DMS53 treated with DMSO at 0.1 percent for 48 hours (cell line): Measurements from ENCODE around the gene RNF4.
"Not testable (repeated sequence)": the region's sequence is repeated elsewhere in the genome, so short reads cannot be mapped to it uniquely, and the experiment has no call there.

ENCODE experiments used
- DNase-seq: peaks from one replicate; lab custom pipeline; 2025; ENCODE audit not compliant: unreplicated experiment; lab: John Stamatoyannopoulos, UW

Gene RNF4

GRCh38 chr4:2468456-2469191 lies at the start of gene RNF4:
TSS of gene RNF4 (plus strand) at chr4:2469106. CDS start at chr4:2490494, 21,388 bp downstream.
- peak; percentile 99 for DNase-seq

GRCh38 chr4:2419814-2420213 lies 49.1 kb upstream of the RNF4 start:
- no peak for DNase-seq

GRCh38 chr4:2421928-2422327 lies 47.0 kb upstream of the RNF4 start:
- no peak for DNase-seq

- no peak for DNase-seq
These were observed 45.8 kb upstream of the RNF4 start for GRCh38 chr4:2423066-2423465.

GRCh38 chr4:2423695-2424094 lies 45.2 kb upstream of the RNF4 start:
- DNase-seq = no peak

- DNase-seq = no peak
These were observed 44.3 kb upstream of the RNF4 start for GRCh38 chr4:2424581-2424980.

- no peak for DNase-seq
These were observed 43.4 kb upstream of the RNF4 start for GRCh38 chr4:2425386-2426068.

GRCh38 chr4:2426069-2426397 lies 42.9 kb upstream of the RNF4 start:
- DNase-seq = no peak

- DNase-seq = no peak
These were observed 42.1 kb upstream of the RNF4 start for GRCh38 chr4:2426711-2427275.

GRCh38 chr4:2427383-2428334 lies 41.2 kb upstream of the RNF4 start:
- no peak for DNase-seq

- DNase-seq = no peak
These were observed 40.3 kb upstream of the RNF4 start for GRCh38 chr4:2428496-2429213.

- DNase-seq = not testable (repeated sequence)
These were observed 38.8 kb upstream of the RNF4 start for GRCh38 chr4:2429945-2430757.

GRCh38 chr4:2432004-2432403 lies 36.9 kb upstream of the RNF4 start:
- DNase-seq = no peak

GRCh38 chr4:2432991-2433530 lies 35.8 kb upstream of the RNF4 start:
- DNase-seq = no peak

GRCh38 chr4:2433609-2434350 lies 35.1 kb upstream of the RNF4 start:
- DNase-seq = no peak

- no peak for DNase-seq
These were observed 34.5 kb upstream of the RNF4 start for GRCh38 chr4:2434420-2434819.

GRCh38 chr4:2436301-2436700 lies 32.6 kb upstream of the RNF4 start:
- DNase-seq = peak; percentile 22

GRCh38 chr4:2436761-2437474 lies 32.0 kb upstream of the RNF4 start:
- DNase-seq = no peak
